ENCODE measurements around the gene FZR1.
A peak's percentile ranks its signal among the peaks of the same experiment; 100 is the strongest.
"Not testable (repeated sequence)": the region's sequence is repeated elsewhere in the genome, so short reads cannot be mapped to it uniquely, and the experiment has no call there.

The FZR1 gene

GRCh38 chr19:3547301-3547731, 41.2 kb downstream of the FZR1 start:
- peak; percentile 16 for DNase-seq (ENCODE audit: low spot score)

GRCh38 chr19:3547767-3548282, 41.7 kb downstream of the FZR1 start:
- no peak for DNase-seq (ENCODE audit: low spot score)

- DNase-seq (ENCODE audit: low spot score) = no peak
These were observed 42.5 kb downstream of the FZR1 start for GRCh38 chr19:3548606-3549005.

- no peak for DNase-seq (ENCODE audit: low spot score)
These were observed 43.7 kb downstream of the FZR1 start for GRCh38 chr19:3549816-3550215.

- DNase-seq (ENCODE audit: low spot score) = no peak
These were observed 45.1 kb downstream of the FZR1 start for GRCh38 chr19:3550947-3551791.

GRCh38 chr19:3551792-3552095, 45.6 kb downstream of the FZR1 start:
- no peak for DNase-seq (ENCODE audit: low spot score)

- peak; percentile 49 for DNase-seq (ENCODE audit: low spot score)
These were observed 48.4 kb downstream of the FZR1 start for GRCh38 chr19:3554254-3555083.

- DNase-seq (ENCODE audit: low spot score) = no peak
These were observed 49.7 kb downstream of the FZR1 start for GRCh38 chr19:3555653-3556422.

GRCh38 chr19:3556423-3556977, 50.4 kb downstream of the FZR1 start:
- no peak for DNase-seq (ENCODE audit: low spot score)

GRCh38 chr19:3556978-3557460, 50.9 kb downstream of the FZR1 start:
- peak; percentile 59 for DNase-seq (ENCODE audit: low spot score)

- peak; percentile 95 for DNase-seq (ENCODE audit: low spot score)
These were observed 51.5 kb downstream of the FZR1 start, which contains the start of gene MFSD12 for GRCh38 chr19:3557461-3558248. Gene MFSD12 (minus strand): TSS chr19:3557586. CDS start chr19:3557403, 183 bp downstream.

- no peak for DNase-seq (ENCODE audit: low spot score)
These were observed 57.8 kb downstream of the FZR1 start for GRCh38 chr19:3563709-3564524.

- DNase-seq (ENCODE audit: low spot score) = no peak
These were observed 59.0 kb downstream of the FZR1 start for GRCh38 chr19:3565139-3565538.

- not testable (repeated sequence) for DNase-seq (ENCODE audit: low spot score)
These were observed 63.9 kb downstream of the FZR1 start for GRCh38 chr19:3570042-3570441.

GRCh38 chr19:3570606-3571011, 64.5 kb downstream of the FZR1 start:
- no peak for DNase-seq (ENCODE audit: low spot score)

- DNase-seq (ENCODE audit: low spot score) = peak; percentile 99
These were observed 66.2 kb downstream of the FZR1 start for GRCh38 chr19:3572132-3572854.

- DNase-seq (ENCODE audit: low spot score) = no peak
These were observed 66.7 kb downstream of the FZR1 start, which contains the start of gene HMG20B for GRCh38 chr19:3572855-3573161. Gene HMG20B (plus strand): TSS chr19:3572944. CDS start chr19:3573310, 366 bp downstream.

GRCh38 chr19:3573162-3573857, 67.2 kb downstream of the FZR1 start:
- no peak for DNase-seq (ENCODE audit: low spot score)

Data from CD4-positive, alpha-beta T cell treated with Interleukin-15 for 4 hours (primary cell).